Measurements from ENCODE around the gene SMYD5.
A peak's percentile ranks its signal among the peaks of the same experiment; 100 is the strongest.
"Not testable (repeated sequence)": the region's sequence is repeated elsewhere in the genome, so short reads cannot be mapped to it uniquely, and the experiment has no call there.

Gene SMYD5

DNA sequence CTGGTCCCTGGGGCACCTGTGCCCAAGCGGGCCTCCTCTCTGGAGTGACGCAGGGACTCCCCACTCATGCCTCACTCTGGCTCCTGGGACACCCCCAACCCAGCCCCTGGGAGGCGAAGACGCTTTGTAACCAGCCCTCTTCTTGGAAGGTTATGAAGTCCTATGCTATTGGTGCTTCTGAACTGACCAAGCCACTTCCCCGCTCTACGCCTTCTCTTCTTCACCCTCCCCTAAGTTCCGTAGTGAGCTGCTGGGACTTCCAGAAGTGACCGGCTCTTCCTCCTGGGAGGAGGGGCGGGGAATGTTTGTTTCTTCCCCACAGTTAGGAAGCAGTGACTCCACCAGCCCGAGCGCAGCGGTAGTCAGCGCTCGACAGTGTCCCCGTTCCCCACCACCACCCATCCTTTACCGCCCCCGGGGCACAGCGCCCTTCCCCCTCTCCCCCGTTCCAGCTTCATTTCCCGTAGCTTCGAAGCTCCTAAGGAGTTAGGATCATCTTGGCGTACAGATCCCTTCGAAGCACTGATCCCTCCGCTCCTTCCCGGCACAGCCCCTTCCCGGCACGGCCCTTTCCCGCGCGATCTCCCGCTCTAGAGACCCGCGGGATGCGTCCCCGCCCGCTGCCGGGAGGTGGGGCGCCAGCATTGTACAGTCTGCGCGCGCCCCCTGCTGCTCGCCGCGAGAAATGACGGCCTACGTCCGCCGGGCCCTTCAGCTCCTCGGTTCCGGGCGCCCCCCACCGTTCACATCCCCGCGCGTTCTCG lies 37.0 kb upstream of the SMYD5 start:
- H3K36me3 ChIP-seq (ENCODE audit: control insufficient read depth, insufficient read depth, low read length) = no peaks in the 10 kb centered on the region
- peaks cover 70% of the 10 kb centered on the region for H3K27me3 ChIP-seq (ENCODE audit: control insufficient read depth, insufficient read depth, low read length)
- no peak overlapping the region for H3K9ac ChIP-seq (ENCODE audit: low read depth, low read length)
- H3K9me3 ChIP-seq (ENCODE audit: control insufficient read depth, insufficient read depth, low read length) = no peaks in the 10 kb centered on the region
- peak overlapping the region; percentile 73 for H3K4me3 ChIP-seq (ENCODE audit: low read depth, low read length)
- H3K4me1 ChIP-seq (ENCODE audit: control insufficient read depth, insufficient read depth, low read length) = peaks cover 3% of the 10 kb centered on the region

- Histone ChIP-seq H3K27me3 (ENCODE audit: control insufficient read depth, insufficient read depth, low read length) (peaks cover 66% of the 10 kb centered on the region), H3K4me3 (ENCODE audit: low read depth, low read length) (peak overlapping the region; percentile 73), H3K36me3 (ENCODE audit: control insufficient read depth, insufficient read depth, low read length) (no peaks in the 10 kb centered on the region), H3K9ac (ENCODE audit: low read depth, low read length) (no peak overlapping the region), H3K4me1 (ENCODE audit: control insufficient read depth, insufficient read depth, low read length) (peaks cover 3% of the 10 kb centered on the region), H3K9me3 (ENCODE audit: control insufficient read depth, insufficient read depth, low read length) (no peaks in the 10 kb centered on the region)
Measured at GRCh38 chr2:73177645-73178255, 36.3 kb upstream of the SMYD5 start.

DNA sequence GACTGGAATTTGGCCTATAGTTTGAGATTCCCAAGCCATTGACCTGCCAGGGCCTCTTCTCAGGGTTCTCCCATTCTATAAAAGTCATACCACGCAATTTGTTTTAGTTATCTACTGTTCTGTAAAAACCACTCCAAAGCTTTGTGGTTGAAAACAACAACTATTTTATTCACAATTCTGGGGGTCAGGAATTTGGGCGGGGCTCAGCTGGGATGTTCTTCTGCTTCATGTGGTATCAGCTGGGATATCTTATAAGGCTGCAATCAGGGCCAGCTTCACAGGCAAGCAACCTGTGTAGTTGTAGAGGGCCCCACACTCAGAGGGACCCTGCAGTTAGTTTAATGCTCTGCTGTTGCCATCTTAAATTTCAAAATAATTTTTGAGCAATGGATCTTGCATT lies 28.1 kb upstream of the SMYD5 start:
- Histone ChIP-seq H3K9ac (ENCODE audit: low read depth, low read length) (no peak overlapping the region), H3K36me3 (ENCODE audit: control insufficient read depth, insufficient read depth, low read length) (no peaks in the 10 kb centered on the region), H3K4me3 (ENCODE audit: low read depth, low read length) (no peak overlapping the region), H3K4me1 (ENCODE audit: control insufficient read depth, insufficient read depth, low read length) (no peaks in the 10 kb centered on the region), H3K27me3 (ENCODE audit: control insufficient read depth, insufficient read depth, low read length) (peaks cover 13% of the 10 kb centered on the region), H3K9me3 (ENCODE audit: control insufficient read depth, insufficient read depth, low read length) (no peaks in the 10 kb centered on the region)

GRCh38 chr2:73187549-73187948 lies 26.5 kb upstream of the SMYD5 start:
- Histone ChIP-seq H3K9ac (ENCODE audit: low read depth, low read length) (no peak overlapping the region), H3K9me3 (ENCODE audit: control insufficient read depth, insufficient read depth, low read length) (no peaks in the 10 kb centered on the region), H3K27me3 (ENCODE audit: control insufficient read depth, insufficient read depth, low read length) (peaks cover 13% of the 10 kb centered on the region), H3K36me3 (ENCODE audit: control insufficient read depth, insufficient read depth, low read length) (no peaks in the 10 kb centered on the region), H3K4me3 (ENCODE audit: low read depth, low read length) (no peak overlapping the region), H3K4me1 (ENCODE audit: control insufficient read depth, insufficient read depth, low read length) (peaks cover 4% of the 10 kb centered on the region)

DNA sequence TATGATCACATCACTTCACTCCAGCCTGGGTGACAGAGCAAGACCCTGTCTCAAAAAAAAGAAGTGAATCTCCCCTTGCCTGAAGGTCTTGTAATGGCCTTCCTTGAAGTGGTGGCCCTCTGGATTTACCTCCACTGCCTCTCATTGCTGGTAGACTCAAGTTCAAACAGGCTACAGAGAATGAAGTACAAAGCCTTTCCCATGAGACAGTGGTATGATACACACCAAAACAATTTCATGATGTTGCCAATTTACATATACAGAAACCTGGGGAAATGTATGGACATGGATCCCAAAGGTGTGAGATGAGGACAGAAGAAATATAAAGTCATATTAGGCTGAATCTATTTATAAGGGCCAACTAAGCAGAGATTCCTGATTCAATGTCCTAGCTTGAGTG lies 16.5 kb upstream of the SMYD5 start:
- Histone ChIP-seq H3K27me3 (ENCODE audit: control insufficient read depth, insufficient read depth, low read length) (peaks cover 14% of the 10 kb centered on the region), H3K36me3 (ENCODE audit: control insufficient read depth, insufficient read depth, low read length) (no peaks in the 10 kb centered on the region), H3K9ac (ENCODE audit: low read depth, low read length) (no peak overlapping the region), H3K4me3 (ENCODE audit: low read depth, low read length) (no peak overlapping the region), H3K9me3 (ENCODE audit: control insufficient read depth, insufficient read depth, low read length) (no peaks in the 10 kb centered on the region), H3K4me1 (ENCODE audit: control insufficient read depth, insufficient read depth, low read length) (no peaks in the 10 kb centered on the region)

DNA sequence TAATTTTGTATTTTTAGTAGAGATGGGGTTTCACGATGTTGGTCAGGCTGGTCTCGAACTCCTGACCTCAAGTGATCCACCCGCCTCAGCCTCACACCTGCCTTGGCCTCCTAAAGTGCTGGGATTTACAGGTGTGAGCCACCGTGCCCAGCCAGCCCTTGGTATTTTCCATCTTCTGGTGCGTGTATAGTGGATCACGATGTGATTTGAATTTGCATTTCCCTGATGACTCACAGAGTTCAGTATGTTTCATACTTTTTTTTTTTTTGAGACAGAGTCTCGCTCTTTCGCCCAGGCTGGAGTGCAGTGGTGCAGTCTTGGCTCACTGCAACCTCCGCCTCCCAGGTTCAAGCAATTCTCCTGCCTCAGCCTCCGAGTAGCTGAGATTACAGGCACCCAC lies 13.8 kb upstream of the SMYD5 start:
- not testable (repeated sequence) for H3K36me3 ChIP-seq (ENCODE audit: control insufficient read depth, insufficient read depth, low read length); H3K4me1 ChIP-seq (ENCODE audit: control insufficient read depth, insufficient read depth, low read length); H3K4me3 ChIP-seq (ENCODE audit: low read depth, low read length); H3K9ac ChIP-seq (ENCODE audit: low read depth, low read length); H3K9me3 ChIP-seq (ENCODE audit: control insufficient read depth, insufficient read depth, low read length)
- peaks cover 33% of the 10 kb centered on the region for H3K27me3 ChIP-seq (ENCODE audit: control insufficient read depth, insufficient read depth, low read length)

DNA sequence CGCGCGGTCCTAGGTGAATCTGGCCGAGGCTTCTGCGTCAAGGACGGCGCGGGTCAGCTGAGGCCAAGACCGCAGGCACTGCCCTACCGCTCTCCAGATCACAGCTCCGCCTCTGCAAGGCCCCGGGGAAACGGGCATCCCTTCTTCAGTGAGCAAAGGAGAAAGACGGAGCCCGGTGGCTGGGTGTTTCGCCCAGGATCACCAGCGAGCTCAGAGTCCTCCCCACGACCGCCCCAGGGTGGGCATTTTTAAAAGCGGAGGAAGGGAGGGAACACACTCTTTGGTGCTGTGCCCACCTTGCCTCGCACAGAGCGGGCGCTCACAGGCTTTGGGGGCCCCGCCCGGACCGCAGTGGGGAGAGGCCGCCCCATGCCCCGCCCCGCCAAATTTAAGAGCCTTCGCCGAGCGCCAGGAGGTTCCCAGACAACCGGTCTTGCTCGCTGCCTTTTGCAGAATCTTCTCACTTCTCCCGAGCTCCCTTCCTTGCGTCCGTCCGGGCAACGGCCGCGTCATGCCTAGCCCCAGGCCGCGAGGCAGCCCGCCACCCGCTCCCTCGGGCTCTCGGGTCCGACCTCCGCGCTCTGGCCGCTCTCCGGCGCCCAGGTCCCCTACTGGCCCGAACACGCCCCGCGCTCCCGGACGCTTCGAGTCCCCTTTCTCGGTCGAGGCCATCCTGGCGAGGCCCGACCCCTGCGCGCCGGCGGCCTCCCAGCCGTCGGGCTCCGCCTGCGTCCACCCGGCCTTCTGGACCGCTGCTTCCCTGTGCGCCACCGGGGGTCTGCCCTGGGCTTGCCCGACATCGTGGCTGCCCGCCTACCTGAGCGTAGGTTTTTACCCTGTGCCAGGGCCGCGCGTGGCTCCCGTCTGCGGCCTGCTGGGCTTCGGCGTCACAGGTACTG lies 11.6 kb upstream of the SMYD5 start, which contains the start of gene NOTO:
NOTO (plus strand) TSS at position 419 of the 899 bp plus-strand sequence; CDS start at position 512, 93 bp downstream.
- Histone ChIP-seq H3K27me3 (ENCODE audit: control insufficient read depth, insufficient read depth, low read length) (peaks cover 35% of the 10 kb centered on the region), H3K36me3 (ENCODE audit: control insufficient read depth, insufficient read depth, low read length) (no peaks in the 10 kb centered on the region), H3K9me3 (ENCODE audit: control insufficient read depth, insufficient read depth, low read length) (no peaks in the 10 kb centered on the region), H3K4me1 (ENCODE audit: control insufficient read depth, insufficient read depth, low read length) (no peaks in the 10 kb centered on the region), H3K4me3 (ENCODE audit: low read depth, low read length) (peak within 1 kb of the TSS; percentile 63), H3K9ac (ENCODE audit: low read depth, low read length) (no peak within 1 kb of the TSS)

- Histone ChIP-seq H3K36me3 (ENCODE audit: control insufficient read depth, insufficient read depth, low read length) (no peaks in the 10 kb centered on the region), H3K4me1 (ENCODE audit: control insufficient read depth, insufficient read depth, low read length) (no peaks in the 10 kb centered on the region), H3K9ac (ENCODE audit: low read depth, low read length) (no peak overlapping the region), H3K9me3 (ENCODE audit: control insufficient read depth, insufficient read depth, low read length) (no peaks in the 10 kb centered on the region), H3K27me3 (ENCODE audit: control insufficient read depth, insufficient read depth, low read length) (peaks cover 32% of the 10 kb centered on the region), H3K4me3 (ENCODE audit: low read depth, low read length) (peak overlapping the region; percentile 63)
Measured at GRCh38 chr2:73203055-73203681, 10.9 kb upstream of the SMYD5 start.

GRCh38 chr2:73205611-73206010 lies 8.4 kb upstream of the SMYD5 start:
- Histone ChIP-seq H3K4me1 (ENCODE audit: control insufficient read depth, insufficient read depth, low read length) (no peaks in the 10 kb centered on the region), H3K27me3 (ENCODE audit: control insufficient read depth, insufficient read depth, low read length) (peaks cover 31% of the 10 kb centered on the region), H3K9me3 (ENCODE audit: control insufficient read depth, insufficient read depth, low read length) (no peaks in the 10 kb centered on the region), H3K9ac (ENCODE audit: low read depth, low read length) (no peak overlapping the region), H3K4me3 (ENCODE audit: low read depth, low read length) (no peak overlapping the region), H3K36me3 (ENCODE audit: control insufficient read depth, insufficient read depth, low read length) (no peaks in the 10 kb centered on the region)

DNA sequence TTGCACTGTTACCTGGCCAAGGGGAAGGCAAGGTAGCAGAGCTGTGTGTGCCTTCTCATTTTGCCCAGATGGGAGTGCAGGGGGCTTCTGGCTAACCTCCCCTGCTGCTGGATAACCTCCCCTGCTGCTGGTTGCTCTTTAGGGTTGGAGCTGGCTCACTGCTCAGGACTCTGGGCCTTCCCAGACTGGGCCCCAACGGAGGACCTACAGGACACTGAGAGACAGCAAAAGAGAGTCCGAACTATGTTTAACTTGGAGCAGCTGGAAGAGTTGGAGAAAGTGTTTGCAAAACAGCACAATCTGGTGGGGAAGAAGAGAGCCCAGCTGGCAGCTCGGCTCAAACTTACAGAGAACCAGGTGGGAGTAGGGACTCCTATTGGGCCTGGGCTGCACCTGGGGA lies 5.8 kb upstream of the SMYD5 start:
- H3K4me3 ChIP-seq (ENCODE audit: low read depth, low read length) = no peak overlapping the region
- H3K9me3 ChIP-seq (ENCODE audit: control insufficient read depth, insufficient read depth, low read length) = no peaks in the 10 kb centered on the region
- peaks cover 2% of the 10 kb centered on the region for H3K4me1 ChIP-seq (ENCODE audit: control insufficient read depth, insufficient read depth, low read length)
- H3K36me3 ChIP-seq (ENCODE audit: control insufficient read depth, insufficient read depth, low read length) = no peaks in the 10 kb centered on the region
- H3K9ac ChIP-seq (ENCODE audit: low read depth, low read length) = no peak overlapping the region
- peaks cover 21% of the 10 kb centered on the region for H3K27me3 ChIP-seq (ENCODE audit: control insufficient read depth, insufficient read depth, low read length)

GRCh38 chr2:73210019-73210418 lies 4.0 kb upstream of the SMYD5 start:
- Histone ChIP-seq H3K27me3 (ENCODE audit: control insufficient read depth, insufficient read depth, low read length) (peaks cover 7% of the 10 kb centered on the region), H3K36me3 (ENCODE audit: control insufficient read depth, insufficient read depth, low read length) (no peaks in the 10 kb centered on the region), H3K9me3 (ENCODE audit: control insufficient read depth, insufficient read depth, low read length) (no peaks in the 10 kb centered on the region), H3K4me1 (ENCODE audit: control insufficient read depth, insufficient read depth, low read length) (peaks cover 4% of the 10 kb centered on the region), H3K4me3 (ENCODE audit: low read depth, low read length) (no peak overlapping the region), H3K9ac (ENCODE audit: low read depth, low read length) (no peak overlapping the region)
